IPS-20b (cell line): ENCODE measurements around the gene DEPP1.

ENCODE experiments used
- H3K27ac ChIP-seq: one replicate; pipeline ENCODE4 v1.5.1; 2013; ENCODE audit warnings: low read length
- H3K27me3 ChIP-seq: 2 replicates; pipeline ENCODE4 v1.6.1; 2013; ENCODE audit warnings: mild to moderate bottlenecking, low read length, inconsistent platforms; ENCODE audit not compliant: insufficient read depth
- H3K36me3 ChIP-seq: 2 replicates; pipeline ENCODE4 v1.6.1; 2013; ENCODE audit warnings: low read depth, mild to moderate bottlenecking, inconsistent platforms, low read length, moderate library complexity; ENCODE audit not compliant: insufficient read depth
- H3K4me1 ChIP-seq: 2 replicates; pipeline ENCODE4 v1.6.1; 2013; ENCODE audit warnings: mild to moderate bottlenecking, control low read depth, inconsistent platforms, low read length, moderate library complexity; ENCODE audit not compliant: insufficient read depth
- H3K4me3 ChIP-seq: 2 replicates; pipeline ENCODE4 v1.5.1; 2013; ENCODE audit warnings: mild to moderate bottlenecking, low read length, inconsistent platforms
- H3K9ac ChIP-seq: 2 replicates; pipeline ENCODE4 v1.6.1; 2013; ENCODE audit warnings: low read depth, mild to moderate bottlenecking, inconsistent platforms, low read length, moderate library complexity
- H3K9me3 ChIP-seq: 2 replicates; pipeline ENCODE4 v1.6.1; 2013; ENCODE audit warnings: mild to moderate bottlenecking, low read depth, low read length, inconsistent platforms; ENCODE audit not compliant: insufficient read depth

The DEPP1 gene

GRCh38 chr10:44961931-44962750 is 16.5 kb downstream of the DEPP1 start:
- Histone ChIP-seq H3K27ac (no peak overlapping the region), H3K9ac (no peak overlapping the region)

GRCh38 chr10:44961230-44961571 is 17.4 kb downstream of the DEPP1 start:
- Histone ChIP-seq H3K9me3 (no peaks in the 10 kb centered on the region), H3K4me1 (peaks cover 41% of the 10 kb centered on the region), H3K27ac (no peak overlapping the region), H3K4me3 (no peak overlapping the region), H3K27me3 (peaks cover 20% of the 10 kb centered on the region), H3K9ac (no peak overlapping the region), H3K36me3 (no peaks in the 10 kb centered on the region)

More at GRCh38 chr10:44961931-44962750, 16.5 kb downstream of the DEPP1 start:
- H3K27me3 ChIP-seq = peaks cover 20% of the 10 kb centered on the region
- peaks cover 41% of the 10 kb centered on the region for H3K4me1 ChIP-seq
- H3K36me3 ChIP-seq = no peaks in the 10 kb centered on the region
- H3K9me3 ChIP-seq = no peaks in the 10 kb centered on the region
- no peak overlapping the region for H3K4me3 ChIP-seq

GRCh38 chr10:44960482-44961229 is 18.0 kb downstream of the DEPP1 start:
- Histone ChIP-seq H3K9ac (peak overlapping the region; percentile 48; the same call in 1 of the 2 replicates), H3K9me3 (no peaks in the 10 kb centered on the region), H3K27me3 (peaks cover 20% of the 10 kb centered on the region), H3K36me3 (no peaks in the 10 kb centered on the region), H3K4me1 (peaks cover 36% of the 10 kb centered on the region), H3K4me3 (peak overlapping the region; percentile 80; the same call in 1 of the 2 replicates), H3K27ac (no peak overlapping the region)

GRCh38 chr10:44960088-44960460 is 18.5 kb downstream of the DEPP1 start:
- peak overlapping the region; percentile 48; the same call in 1 of the 2 replicates for H3K9ac ChIP-seq
- no peak overlapping the region for H3K27ac ChIP-seq
- H3K4me3 ChIP-seq = peak overlapping the region; percentile 80
- no peaks in the 10 kb centered on the region for H3K9me3 ChIP-seq
- H3K27me3 ChIP-seq = peaks cover 20% of the 10 kb centered on the region
- H3K36me3 ChIP-seq = no peaks in the 10 kb centered on the region
- peaks cover 31% of the 10 kb centered on the region for H3K4me1 ChIP-seq

GRCh38 chr10:44959247-44960087 is 19.1 kb downstream of the DEPP1 start, which contains the start of gene RASSF4:
TSS of gene RASSF4 (plus strand) at chr10:44959802. CDS start at chr10:44970203, 10,401 bp downstream.
- peak within 1 kb of the TSS; percentile 92 for H3K9ac ChIP-seq
- H3K9me3 ChIP-seq = no peaks in the 10 kb centered on the region
- H3K27ac ChIP-seq = peak within 1 kb of the TSS; percentile 48
- peaks cover 25% of the 10 kb centered on the region for H3K4me1 ChIP-seq
- peaks cover 20% of the 10 kb centered on the region for H3K27me3 ChIP-seq
- H3K36me3 ChIP-seq = no peaks in the 10 kb centered on the region
- peak within 1 kb of the TSS; percentile 97 for H3K4me3 ChIP-seq

GRCh38 chr10:44958898-44959246 is 19.7 kb downstream of the DEPP1 start:
- Histone ChIP-seq H3K9ac (peak overlapping the region; percentile 92), H3K27me3 (peaks cover 20% of the 10 kb centered on the region), H3K27ac (peak overlapping the region; percentile 48), H3K4me1 (peaks cover 19% of the 10 kb centered on the region), H3K4me3 (peak overlapping the region; percentile 97), H3K9me3 (no peaks in the 10 kb centered on the region), H3K36me3 (no peaks in the 10 kb centered on the region)

- peaks cover 14% of the 10 kb centered on the region; the same call in 1 of the 2 replicates for H3K4me1 ChIP-seq
- H3K4me3 ChIP-seq = peak overlapping the region; percentile 97
- no peak overlapping the region for H3K27ac ChIP-seq
These were observed 20.3 kb downstream of the DEPP1 start for GRCh38 chr10:44958196-44958897.

GRCh38 chr10:44956717-44957706 is 21.6 kb downstream of the DEPP1 start:
- H3K9me3 ChIP-seq = no peaks in the 10 kb centered on the region
- peaks cover 23% of the 10 kb centered on the region; the same call in 1 of the 2 replicates for H3K4me1 ChIP-seq
- no peaks in the 10 kb centered on the region for H3K36me3 ChIP-seq
- H3K27me3 ChIP-seq = peaks cover 18% of the 10 kb centered on the region
- no peak overlapping the region for H3K4me3 ChIP-seq
- no peak overlapping the region for H3K27ac ChIP-seq
- H3K9ac ChIP-seq = no peak overlapping the region

More at GRCh38 chr10:44958196-44958897, 20.3 kb downstream of the DEPP1 start:
- H3K36me3 ChIP-seq = no peaks in the 10 kb centered on the region
- H3K9ac ChIP-seq = peak overlapping the region; percentile 92; the same call in 1 of the 2 replicates
- peaks cover 20% of the 10 kb centered on the region for H3K27me3 ChIP-seq
- no peaks in the 10 kb centered on the region for H3K9me3 ChIP-seq

- H3K9ac ChIP-seq = no peak overlapping the region
- peaks cover 16% of the 10 kb centered on the region for H3K27me3 ChIP-seq
- no peaks in the 10 kb centered on the region for H3K9me3 ChIP-seq
- no peak overlapping the region for H3K4me3 ChIP-seq
- H3K4me1 ChIP-seq = peaks cover 23% of the 10 kb centered on the region; the same call in 1 of the 2 replicates
- H3K36me3 ChIP-seq = no peaks in the 10 kb centered on the region
- H3K27ac ChIP-seq = no peak overlapping the region
These were observed 22.4 kb downstream of the DEPP1 start for GRCh38 chr10:44956226-44956625.

- no peaks in the 10 kb centered on the region for H3K36me3 ChIP-seq
- peaks cover 9% of the 10 kb centered on the region for H3K27me3 ChIP-seq
- H3K9me3 ChIP-seq = no peaks in the 10 kb centered on the region
- H3K4me1 ChIP-seq = peaks cover 19% of the 10 kb centered on the region; the same call in 1 of the 2 replicates
- H3K27ac ChIP-seq = no peak overlapping the region
- no peak overlapping the region for H3K4me3 ChIP-seq
- H3K9ac ChIP-seq = no peak overlapping the region
These were observed 23.1 kb downstream of the DEPP1 start for GRCh38 chr10:44955413-44956070.
